Hepatocyte (in vitro differentiated cells): ENCODE data around the gene LIN28A.

Source experiments
- CTCF ChIP-seq: fragments of 200-600 bp; sonication (generic); IDR thresholded peaks from 2 replicates; pipeline ENCODE4 v1.5.1; 2016; ENCODE audit warnings: antibody characterized with exemption, mild to moderate bottlenecking; ENCODE audit not compliant: poor library complexity
- EZH2 ChIP-seq: fragments of 200-600 bp; sonication (generic); IDR thresholded peaks from 2 replicates; pipeline ENCODE4 v1.6.1; 2016; ENCODE audit warnings: antibody characterized with exemption, mild to moderate bottlenecking, borderline replicate concordance
- EZH2phosphoT487 ChIP-seq: fragments of 200-600 bp; sonication (generic); IDR thresholded peaks from one replicate; pipeline ENCODE4 v1.6.1; 2018; ENCODE audit warnings: antibody characterized with exemption, mild to moderate bottlenecking, low read depth, moderate library complexity; ENCODE audit not compliant: unreplicated experiment, severe bottlenecking

DNA sequence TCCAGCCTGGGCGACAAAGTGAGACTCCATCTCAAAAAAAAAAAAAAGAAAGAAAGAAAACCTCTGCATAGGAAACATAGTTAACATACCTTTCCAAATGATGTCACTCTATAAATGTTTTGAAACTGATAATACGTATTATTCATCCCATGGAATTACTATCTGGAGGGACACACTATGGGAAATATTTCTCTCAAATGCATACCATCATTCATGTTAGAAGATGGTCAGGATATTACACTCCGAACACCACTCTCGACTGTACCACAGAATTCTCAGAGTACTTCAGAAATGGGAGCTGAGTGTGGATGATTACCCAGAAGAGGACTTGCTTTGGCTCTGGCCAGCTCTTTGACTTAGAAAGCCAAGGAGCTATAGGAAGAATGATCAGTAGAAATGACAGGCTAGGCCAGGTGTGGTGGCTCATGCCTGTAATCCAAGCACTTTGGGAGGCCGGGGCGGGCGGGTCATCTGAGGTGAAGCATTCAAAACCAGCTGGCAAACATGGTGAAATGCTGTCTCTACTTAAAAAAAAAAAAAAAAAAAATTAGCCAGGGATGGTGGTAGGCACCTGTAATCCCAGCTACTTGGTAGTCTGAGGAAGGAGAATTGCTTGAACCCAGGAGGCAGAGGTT is 5.2 kb upstream of the LIN28A start:
- TF ChIP-seq CTCF (no peak), EZH2phosphoT487 (no peak), EZH2 (no peak)
